Ishikawa (cell line): ENCODE data around the gene ST3GAL6.

Experiments
- CEBPB ChIP-seq: IDR thresholded peaks from 2 replicates; pipeline ENCODE4 v1.6.1; 2012
- EP300 ChIP-seq: IDR thresholded peaks from 2 replicates; pipeline ENCODE4 v1.6.1; 2012; ENCODE audit warnings: borderline replicate concordance
- REST ChIP-seq: IDR thresholded peaks from 2 replicates; pipeline ENCODE4 v1.6.1; 2012; ENCODE audit warnings: low read depth, mild to moderate bottlenecking
- YY1 ChIP-seq: IDR thresholded peaks from 2 replicates; pipeline ENCODE4 v1.6.1; 2012; ENCODE audit warnings: low read depth

- no peak for TF ChIP-seq REST
- no peak for TF ChIP-seq YY1
- TF ChIP-seq CEBPB = no peak
- no peak for TF ChIP-seq EP300
These were observed 43.4 kb downstream of the ST3GAL6 start for GRCh38 chr3:98806521-98806920.
